HG02943 (cell line): Measurements from ENCODE around the gene UNC79.

Source experiments
- ATAC-seq: cut with Tn5 transposase; IDR thresholded peaks from one replicate; pipeline ENCODE4 v1.9.1; 2021; ENCODE audit warnings: mild to moderate bottlenecking, low read depth, moderate library complexity; ENCODE audit not compliant: unreplicated experiment

Gene UNC79

DNA sequence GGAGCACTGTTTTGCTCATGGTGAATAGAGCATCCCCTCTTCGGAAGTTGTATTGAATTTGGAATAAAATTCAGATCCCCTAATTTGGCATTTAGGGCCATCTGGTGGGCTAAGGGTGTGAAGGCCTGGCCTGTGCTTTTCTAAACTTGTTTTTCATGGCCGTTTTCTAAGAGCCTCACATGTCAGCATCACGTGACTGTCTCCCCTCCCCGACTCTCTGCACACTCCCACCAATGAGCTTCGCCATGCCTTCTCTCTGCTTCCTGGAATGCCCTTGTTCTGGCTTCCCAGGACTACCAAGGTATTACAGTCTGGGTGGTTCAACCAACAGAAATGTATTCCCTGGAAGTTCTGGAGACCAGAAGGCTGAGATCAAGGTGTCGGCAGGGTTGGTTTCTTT, 272.2 kb downstream of the UNC79 start:
- ATAC-seq = no peak

DNA sequence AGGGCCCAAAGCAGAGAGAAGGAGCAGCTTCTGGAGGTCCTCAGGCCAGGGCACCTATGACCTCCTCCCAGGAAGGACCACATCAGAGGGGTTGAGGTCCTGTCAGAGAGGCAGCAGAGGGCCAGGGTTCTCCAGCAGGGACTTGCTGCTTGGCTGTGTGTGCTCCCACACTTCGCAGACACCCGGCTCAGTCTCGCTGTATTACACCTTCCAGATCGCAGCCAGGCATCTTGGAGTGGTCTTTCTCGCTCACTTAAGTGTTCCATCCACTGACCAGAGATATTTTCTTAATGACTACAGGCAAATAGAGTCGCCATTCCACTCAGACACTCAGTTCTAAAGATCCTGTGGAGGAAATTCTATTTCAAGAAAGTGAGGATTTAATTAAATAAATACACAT, 273.2 kb downstream of the UNC79 start:
- no peak for ATAC-seq

DNA sequence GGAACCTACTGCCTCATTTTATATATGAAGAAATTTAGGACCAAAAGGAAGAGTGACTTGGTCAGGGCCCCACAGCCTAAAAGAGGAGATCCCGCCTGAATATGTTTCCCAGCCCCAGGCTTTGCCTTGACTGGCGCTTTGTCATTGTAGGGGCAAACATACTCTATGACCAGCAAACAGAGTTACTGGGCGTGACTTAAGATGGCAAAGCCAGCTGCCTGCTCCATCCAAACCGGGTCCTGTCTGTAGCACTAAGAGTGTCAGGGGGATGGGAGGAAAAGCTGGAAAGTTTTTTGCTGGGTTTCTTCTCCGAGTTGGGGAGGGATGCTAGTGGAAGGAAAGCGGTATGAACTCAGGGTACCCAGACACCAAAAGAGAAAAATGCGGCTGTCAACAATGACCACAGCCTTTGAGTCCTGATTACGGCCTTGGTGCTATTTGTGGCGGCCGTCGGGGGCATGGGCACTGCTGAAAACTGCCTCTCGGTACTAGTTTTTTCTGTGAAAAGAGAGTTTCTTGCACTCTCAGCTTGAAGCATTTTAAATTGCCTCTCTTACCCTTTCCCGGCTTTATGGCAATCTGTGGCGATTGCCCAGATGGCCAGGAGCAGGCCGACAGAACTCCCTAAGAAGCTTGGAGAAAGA, 274.9 kb downstream of the UNC79 start:
- ATAC-seq = no peak

DNA sequence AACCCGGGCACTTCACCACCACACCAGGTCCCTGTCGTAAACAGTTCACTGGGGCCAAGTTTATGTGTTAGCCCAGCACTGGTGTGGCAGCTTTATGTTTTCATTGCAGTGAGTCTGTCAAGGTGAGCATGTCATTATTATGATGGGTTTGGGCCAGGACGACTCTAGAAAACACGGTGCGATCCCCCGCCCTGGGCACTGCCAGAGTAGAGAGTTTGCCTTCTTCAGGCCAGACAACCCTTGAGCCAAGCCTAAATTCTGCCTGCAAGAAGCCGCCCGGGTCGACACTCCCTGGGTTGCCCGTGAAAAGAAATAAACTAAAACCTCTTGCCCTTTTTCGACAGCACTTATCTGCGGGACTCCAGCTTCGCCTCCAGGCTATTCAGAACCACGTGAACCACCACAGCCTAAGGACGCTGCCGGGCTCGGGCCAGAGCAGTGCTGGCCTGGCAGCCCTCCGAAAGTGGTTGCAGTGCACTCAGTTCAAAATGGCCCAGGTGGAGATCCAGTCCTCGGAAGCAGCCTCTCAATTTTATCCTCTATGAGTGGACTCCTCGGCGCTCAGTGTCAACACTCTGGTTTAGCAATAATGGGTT, 275.7 kb downstream of the UNC79 start:
- ATAC-seq = no peak

DNA sequence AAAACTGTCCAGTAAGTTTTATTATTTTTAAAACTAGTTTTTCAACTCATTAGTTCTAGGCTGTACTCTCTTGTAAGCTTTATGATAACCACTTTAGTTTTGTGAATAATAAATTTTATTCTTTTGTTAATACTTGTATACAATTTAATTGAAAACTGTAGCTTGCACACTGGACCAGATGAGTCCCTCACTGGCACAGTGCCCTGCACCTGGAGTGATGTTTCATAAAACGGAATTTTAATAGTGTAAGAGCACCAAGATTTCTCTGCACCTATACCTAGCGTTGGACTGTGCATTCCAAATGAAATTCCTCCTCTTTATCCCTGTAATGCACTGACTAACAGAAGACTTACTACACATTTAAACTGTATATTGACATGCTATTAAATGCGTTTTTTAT, 276.7 kb downstream of the UNC79 start:
- ATAC-seq = no peak

DNA sequence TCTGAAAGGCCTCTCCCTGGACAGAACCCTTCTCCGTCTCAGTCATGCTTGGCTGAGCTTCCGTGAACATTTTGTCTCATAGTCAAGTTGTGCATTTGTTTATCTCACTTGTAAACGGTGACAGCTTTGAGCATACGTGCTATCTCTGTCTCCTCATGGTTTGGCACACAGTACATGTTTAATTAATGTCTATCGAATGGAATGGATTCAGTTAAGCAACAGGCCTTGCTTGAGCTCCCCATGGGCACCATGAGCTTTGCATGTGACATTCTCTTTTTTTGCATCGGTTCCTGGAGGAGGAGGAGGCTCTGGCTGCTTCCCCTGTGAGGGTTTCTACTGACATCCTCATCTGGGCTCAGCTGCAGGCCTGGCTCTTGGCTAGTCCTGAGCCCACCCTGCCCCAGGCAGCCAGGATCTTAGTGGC, 277.6 kb downstream of the UNC79 start:
- no peak for ATAC-seq

DNA sequence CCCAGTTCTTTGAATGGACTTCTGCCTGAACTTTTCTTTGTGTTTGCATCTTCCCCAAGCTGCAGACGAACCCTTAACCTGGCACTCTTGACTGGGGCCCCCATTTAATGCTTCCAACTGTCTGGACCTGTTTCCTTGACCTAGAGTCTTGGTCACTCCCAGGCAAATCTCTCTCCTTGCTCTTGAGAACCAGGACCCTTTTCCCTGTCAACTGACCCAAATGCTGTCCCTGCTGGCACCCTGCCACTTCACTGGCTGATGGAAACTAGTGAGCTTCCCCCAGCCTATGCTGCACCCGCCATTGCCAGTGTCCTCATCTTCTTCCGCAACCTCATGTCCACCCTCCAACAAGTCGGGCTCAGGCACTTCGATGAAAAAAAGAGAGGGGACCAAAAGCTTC, 278.1 kb downstream of the UNC79 start:
- no peak for ATAC-seq

DNA sequence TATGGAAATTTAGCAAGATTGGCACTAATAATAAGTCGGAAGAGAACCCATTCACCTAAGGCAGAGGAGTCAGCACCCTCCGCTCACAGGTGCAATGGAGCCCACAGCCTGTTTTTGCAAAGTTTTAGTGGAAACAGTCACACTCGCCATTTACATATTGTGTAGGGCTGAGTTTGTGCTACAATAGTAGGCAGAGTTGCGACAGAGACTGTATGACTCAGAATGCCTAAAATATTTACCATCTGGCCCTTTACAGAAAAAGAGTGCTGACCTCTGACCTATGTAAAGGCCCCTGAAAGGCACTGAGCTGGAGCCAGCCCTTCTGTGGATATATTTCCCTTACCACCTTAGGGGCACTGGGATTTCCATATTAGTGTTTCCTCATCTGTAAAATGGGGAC, 278.5 kb downstream of the UNC79 start:
- ATAC-seq = no peak

DNA sequence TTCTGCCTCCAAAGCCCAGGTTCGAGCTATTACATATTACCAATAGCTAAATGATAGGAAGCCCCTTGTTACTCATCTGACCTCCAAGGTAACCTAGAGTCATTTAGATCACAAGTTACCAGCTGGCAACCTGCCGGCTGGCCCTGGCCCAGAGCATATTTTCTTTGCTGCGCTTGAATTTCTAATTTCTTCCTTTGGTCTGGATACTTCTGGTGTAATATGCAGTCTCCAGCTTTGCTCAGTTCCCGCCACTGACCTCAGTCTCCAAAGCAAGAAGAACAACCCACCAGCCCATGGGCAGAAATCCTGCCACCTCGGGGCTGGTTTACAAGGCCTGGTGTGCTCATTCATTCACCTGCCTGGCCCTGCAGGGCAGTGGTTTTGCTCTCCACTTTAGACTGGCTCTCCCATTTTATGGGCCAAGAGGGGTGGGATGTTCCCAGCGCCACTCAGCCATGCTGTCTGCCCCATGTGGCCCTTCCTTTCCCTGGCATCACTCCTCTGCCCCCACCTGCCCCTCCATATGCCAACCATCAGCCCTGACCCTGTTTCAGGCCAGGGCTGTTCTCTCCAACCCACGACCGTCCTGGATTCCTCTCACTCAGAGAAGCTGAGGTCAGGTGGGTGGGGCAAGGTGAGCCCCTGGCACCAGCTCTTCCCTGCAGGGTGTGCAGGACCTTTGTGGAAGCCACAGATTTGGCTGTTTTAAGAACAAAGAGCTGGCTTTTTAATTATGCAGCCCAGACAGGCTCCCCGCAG, 281.5 kb downstream of the UNC79 start:
- no peak for ATAC-seq

DNA sequence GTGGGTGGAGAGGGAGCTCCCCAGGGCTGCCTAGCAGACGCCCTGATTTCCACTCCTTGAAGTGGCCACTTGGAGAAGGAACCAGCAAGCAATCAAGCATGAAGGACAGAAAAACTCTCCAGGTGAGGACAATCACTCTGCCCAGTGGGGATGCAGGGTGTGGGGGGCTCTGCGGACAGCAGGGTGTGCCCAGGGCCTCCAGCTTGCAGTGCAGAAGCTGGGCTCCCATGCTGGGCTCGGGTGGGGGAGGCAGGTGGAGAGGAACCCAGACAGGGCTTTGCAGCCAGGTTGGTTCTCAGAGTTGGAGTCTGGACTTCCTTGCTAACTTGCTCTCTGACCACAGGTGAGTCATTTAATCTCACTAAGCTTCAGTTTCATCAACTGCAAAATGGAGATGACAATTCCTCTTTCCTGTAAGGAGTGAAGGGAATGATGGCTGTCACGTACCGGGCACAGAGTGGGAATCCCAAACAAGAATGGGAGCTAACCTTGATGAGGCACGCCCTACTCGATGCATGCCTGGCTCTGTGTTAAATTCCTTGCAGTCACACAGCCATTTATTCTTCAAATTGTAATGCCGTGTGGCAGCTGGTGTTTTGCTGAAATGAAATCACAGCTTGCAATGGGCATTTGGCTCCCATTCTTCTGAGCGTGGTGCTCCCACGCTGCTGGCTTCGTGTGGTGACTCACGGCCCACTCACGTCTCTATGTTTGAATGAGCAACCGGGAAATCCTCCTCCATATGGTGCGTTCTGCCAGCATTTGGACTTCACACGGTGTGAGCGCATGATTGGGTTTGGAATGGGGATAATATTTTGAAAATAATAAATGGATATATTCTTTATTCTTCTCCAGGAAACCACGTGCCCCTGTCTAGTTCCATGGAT, 282.3 kb downstream of the UNC79 start:
- ATAC-seq = no peak

DNA sequence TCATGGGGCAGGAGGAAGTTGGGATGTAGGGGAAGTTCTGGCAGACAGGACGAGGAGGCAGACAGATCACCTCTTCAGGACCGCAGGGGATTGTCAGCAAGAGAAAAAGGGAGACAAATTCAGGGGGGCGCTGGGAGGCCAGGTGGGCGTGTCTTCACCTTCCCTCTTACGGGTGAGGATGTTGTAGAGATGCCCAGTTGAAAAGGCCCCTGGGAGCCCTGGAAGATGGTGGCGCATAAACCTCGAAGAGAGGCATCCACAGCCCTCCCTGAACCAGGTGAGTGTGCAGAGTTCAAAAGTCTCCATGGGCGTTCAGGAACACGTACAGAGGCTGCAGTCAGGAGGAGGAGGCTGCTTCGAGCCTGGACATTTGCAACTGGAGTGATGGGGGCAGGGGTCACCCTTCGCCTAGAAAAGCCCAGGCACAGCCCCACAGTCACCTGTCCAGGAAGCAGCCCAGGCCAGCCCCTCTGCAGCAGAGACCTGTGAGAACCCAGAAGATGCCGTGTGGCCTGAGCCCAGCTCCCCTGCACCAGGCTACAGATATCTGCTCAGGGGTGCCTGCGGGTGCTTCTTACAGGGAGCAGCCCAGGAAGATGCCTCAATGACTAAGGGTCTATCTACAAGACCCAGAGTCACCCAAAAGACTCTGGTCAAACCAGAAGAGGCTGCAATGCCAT, 283.1 kb downstream of the UNC79 start:
- no peak for ATAC-seq

DNA sequence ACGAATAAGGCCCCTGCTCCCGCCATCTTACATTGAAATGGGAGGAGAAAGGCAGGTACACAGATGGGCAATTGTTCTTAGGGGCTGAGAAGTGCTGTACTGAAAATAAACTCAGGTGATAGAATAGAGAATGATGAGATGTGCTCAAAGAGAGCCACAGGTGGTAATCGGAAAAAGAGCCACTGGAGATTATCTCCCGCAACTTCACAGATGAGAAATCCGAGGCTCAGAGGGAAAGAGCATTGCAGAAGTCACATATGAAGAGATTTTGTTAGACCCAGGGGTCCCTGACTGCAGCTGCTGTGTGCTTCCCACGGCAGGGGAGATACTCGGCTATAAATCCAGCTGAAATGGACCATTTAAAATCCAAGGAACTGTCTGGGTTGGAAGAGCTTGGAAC, 283.9 kb downstream of the UNC79 start:
- no peak for ATAC-seq

DNA sequence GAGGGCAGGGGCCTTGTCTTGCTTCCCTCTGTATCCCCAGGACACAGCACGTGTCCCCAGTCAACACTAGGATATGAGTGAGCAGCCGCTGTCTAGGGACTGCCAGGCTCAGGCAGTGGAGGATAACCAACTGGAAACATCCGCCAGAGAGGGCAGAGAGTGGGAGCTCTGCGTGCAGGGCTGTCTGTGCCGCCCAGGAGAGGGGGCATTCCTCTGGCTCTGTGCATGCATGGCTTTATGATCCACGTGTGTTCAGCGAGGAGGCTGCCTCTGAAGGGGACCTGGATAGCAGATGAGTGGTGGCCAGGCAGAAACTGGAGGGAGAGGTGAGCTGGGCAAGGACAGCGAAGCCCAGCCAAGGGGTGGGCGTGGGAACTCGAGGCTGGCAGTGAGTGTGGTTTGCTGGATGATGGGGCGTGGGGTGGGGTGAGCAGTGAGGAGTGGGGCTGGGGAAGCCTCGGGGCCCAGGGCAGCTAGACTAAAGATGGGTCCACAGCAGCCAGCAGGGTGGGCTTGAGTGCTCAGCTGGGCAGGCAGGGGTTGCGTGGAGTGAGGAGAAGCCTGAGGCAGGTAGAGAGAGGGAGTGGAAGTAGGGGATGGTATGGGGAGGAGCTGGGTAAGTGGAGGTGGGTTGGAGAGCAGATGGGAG, 284.7 kb downstream of the UNC79 start:
- ATAC-seq = no peak

DNA sequence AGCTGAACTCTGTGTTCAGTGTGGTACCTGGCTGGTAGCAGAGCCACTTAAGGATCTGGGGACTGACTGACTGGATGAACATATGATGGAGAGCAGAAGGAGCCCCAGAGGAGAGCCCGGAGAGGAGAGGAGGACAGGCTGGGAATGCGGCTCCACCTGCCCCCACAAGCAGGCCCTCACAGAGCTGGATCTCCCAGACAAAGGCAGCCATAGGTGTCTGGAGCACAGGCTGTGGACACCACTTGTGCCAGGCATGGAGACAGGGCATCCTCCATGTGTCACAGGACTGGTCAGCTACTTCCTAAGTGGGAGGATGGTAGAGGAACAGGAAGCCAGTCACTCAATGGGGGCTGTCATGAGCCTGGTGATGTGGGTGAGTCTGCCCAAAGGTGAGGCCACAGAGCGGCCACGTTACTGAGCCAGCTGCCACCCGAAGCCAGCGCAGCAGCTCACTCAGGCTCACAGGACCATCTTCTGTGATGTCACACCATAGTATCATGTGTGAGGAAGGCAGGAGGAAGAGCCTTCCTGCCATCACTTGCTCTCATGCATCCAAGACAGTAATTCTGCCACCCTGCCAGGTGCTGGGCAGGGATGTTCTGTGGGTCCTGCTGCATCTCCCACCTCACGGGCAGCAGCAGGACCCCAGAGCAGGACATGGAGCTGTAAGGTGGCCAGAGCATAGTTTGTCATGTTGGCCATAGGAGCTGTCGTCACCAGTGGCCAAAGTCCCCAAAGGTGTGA, 285.4 kb downstream of the UNC79 start:
- no peak for ATAC-seq

DNA sequence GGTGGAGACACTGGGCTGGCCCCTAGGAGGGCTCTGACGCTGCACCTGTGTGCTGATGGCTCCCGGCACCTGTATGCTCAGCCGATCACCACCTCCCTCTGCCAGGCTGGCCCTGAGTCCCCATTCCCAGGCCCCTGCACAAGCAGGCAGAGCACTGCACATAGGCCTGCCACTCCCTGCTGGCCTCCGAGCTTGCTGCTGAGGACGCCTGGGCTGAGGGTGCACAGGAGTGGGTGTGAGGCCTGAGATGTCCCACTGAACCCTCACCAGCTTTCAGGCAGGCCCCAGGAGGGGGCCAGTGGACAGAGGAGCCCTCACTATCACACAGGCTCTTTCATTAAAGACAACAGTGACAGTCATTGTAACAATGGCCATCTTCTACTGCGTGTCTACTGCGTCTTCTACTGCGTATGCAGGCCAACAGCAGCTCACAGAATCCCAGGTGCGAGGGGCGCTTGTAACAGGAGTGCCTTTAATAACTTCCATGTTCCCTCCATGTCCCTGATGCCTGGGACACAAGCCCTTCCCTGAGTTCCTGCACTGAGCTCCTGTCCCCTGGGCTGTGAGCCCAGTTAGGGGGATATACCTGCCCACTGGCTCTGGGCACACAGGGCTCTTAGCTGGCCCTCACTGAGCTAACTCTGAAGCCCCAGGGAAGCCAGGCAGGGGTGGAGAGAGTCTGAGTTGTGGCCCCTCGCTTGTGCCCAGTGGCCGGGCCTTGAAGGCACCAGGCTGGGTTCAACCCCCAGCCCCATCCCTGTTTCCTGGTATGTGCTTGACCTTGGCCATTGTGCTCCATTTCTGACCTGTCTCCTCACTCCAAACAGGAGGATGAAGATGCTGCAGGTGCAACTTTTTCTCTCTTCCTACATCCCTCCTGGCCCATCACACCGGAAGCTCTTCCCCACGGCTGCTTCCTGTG, 286.3 kb downstream of the UNC79 start:
- no peak for ATAC-seq

DNA sequence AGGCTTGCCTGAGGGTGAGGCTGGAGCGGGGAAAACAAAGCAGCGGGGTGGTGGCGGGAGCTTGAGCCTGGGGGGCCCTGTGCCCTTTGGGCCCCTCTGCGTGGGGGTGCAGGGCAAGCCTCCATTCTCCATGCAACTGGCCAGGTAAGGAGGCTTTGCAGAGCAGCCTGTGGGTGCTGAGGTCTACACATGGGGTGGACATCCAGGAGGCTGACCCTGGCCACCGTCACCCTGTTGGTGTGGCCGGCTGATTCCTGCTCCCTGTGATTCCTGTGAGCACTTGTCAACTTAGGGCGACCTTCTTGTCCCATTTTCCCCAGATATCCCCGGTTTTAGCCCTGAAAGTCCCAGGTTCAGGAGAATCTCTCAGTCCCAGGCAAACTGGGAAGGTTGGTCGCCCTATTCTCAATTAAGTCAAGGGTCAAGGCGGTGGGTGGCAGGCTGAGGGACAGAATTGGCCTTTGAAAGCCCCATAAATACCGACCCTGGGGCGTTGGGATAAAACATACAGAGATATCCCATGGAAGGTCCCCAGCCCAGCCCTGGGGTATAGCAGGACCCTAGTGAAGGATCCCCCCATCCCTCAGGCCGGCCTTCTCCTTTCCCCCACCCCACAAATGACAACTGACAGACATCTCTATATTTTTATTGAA, 287.1 kb downstream of the UNC79 start:
- no peak for ATAC-seq

DNA sequence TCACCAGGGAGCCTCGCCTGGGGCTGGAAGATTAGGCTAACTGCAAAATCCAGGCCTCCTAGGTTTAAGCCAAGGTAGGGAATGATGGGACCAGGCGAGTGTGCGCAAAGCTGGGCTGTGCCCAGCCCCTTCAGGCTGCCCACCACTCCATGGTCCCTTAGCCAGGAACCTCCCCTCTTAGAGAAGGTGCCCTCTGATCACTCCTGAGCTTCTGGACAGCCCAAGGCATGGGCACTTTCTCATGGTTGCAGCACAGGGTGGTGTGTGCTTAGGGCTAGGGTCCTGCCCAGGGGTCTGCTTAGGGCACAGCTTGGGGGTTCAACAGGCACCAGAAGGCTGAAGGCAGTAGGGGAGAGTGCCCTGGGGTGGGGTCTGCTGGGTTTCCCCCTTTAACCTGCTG, 288.5 kb downstream of the UNC79 start:
- ATAC-seq = no peak
